ENCODE results near the gene ZNF511.
A peak's percentile ranks its signal among the peaks of the same experiment; 100 is the strongest.
"Not testable (repeated sequence)": the region's sequence is repeated elsewhere in the genome, so short reads cannot be mapped to it uniquely, and the experiment has no call there.

The ZNF511 gene

GRCh38 chr10:133312016-133312768 is 3.5 kb downstream of the ZNF511 start:
- intact Hi-C loops (cut with DNase I) = no loop called here
- DNase-seq = peak in 2 of 10 donors; percentile 42 to 63

GRCh38 chr10:133312769-133313145 is 4.0 kb downstream of the ZNF511 start:
- intact Hi-C loops (cut with DNase I) = no loop called here
- DNase-seq = peak in 2 of 10 donors; percentile 59 to 70

GRCh38 chr10:133313192-133313591 is 4.5 kb downstream of the ZNF511 start:
- DNase-seq = no peak
- intact Hi-C loops (cut with DNase I) = no loop called here

GRCh38 chr10:133314911-133315310 is 6.2 kb downstream of the ZNF511 start:
- DNase-seq = peak in 2 of 10 donors; percentile 80 to 82
- intact Hi-C loops (cut with DNase I) = no loop called here

- intact Hi-C loops (cut with DNase I) = no loop called here
- DNase-seq = peak in 3 of 10 donors; percentile 30 to 67 (median 52)
Measured at GRCh38 chr10:133315847-133316246, 7.1 kb downstream of the ZNF511 start.

- DNase-seq = peak in 2 of 10 donors; percentile 10 to 48
- intact Hi-C loops (cut with DNase I) = no loop called here
Measured at GRCh38 chr10:133316266-133316665, 7.6 kb downstream of the ZNF511 start.

GRCh38 chr10:133316732-133317131 is 8.0 kb downstream of the ZNF511 start:
- intact Hi-C loops (cut with DNase I) = no loop called here
- peak in 2 of 10 donors; percentile 15 to 22 for DNase-seq

- peak in 9 of 10 donors; percentile 52 to 94 (median 67) for DNase-seq
- intact Hi-C loops (cut with DNase I) = no loop called here
Measured at GRCh38 chr10:133318494-133319127, 9.9 kb downstream of the ZNF511 start.

GRCh38 chr10:133320852-133321422 is 12.2 kb downstream of the ZNF511 start:
- intact Hi-C loops (cut with DNase I) = not testable (repeated sequence)
- peak in 1 of 10 donors; percentile 14 for DNase-seq

GRCh38 chr10:133322064-133322709 is 13.5 kb downstream of the ZNF511 start:
- peak in 1 of 10 donors; percentile 14 for DNase-seq
- intact Hi-C loops (cut with DNase I) = not testable (repeated sequence)

GRCh38 chr10:133324198-133324792 is 15.6 kb downstream of the ZNF511 start:
- intact Hi-C loops (cut with DNase I) = no loop called here
- DNase-seq = peak in 7 of 10 donors; percentile 42 to 95 (median 72)

- peak in 1 of 10 donors; percentile 71 for DNase-seq
- intact Hi-C loops (cut with DNase I) = loop anchor here (5.0 kb wide), 1 partner anchor 47 kb away; the partner anchor contains the start of gene ECHS1
Measured at GRCh38 chr10:133324857-133325260, 16.1 kb downstream of the ZNF511 start.

- peak in 4 of 10 donors; percentile 35 to 85 (median 66) for DNase-seq
- intact Hi-C loops (cut with DNase I) = loop anchor here (5.0 kb wide), 1 partner anchor 47 kb away; the partner anchor contains the start of gene ECHS1
Measured at GRCh38 chr10:133325440-133326222, 16.9 kb downstream of the ZNF511 start.

GRCh38 chr10:133326223-133326551 is 17.5 kb downstream of the ZNF511 start:
- intact Hi-C loops (cut with DNase I) = loop anchor here (5.0 kb wide), 1 partner anchor 46 kb away; the partner anchor contains the start of gene ECHS1
- DNase-seq = peak in 1 of 10 donors; percentile 66

- intact Hi-C loops (cut with DNase I) = loop anchor here (5.0 kb wide), 1 partner anchor 45 kb away; the partner anchor contains the start of gene ECHS1
- peak in 2 of 10 donors; percentile 58 to 80 for DNase-seq
Measured at GRCh38 chr10:133326745-133327650, 18.3 kb downstream of the ZNF511 start.

GRCh38 chr10:133327651-133328357 is 19.1 kb downstream of the ZNF511 start:
- intact Hi-C loops (cut with DNase I) = loop anchor here (5.0 kb wide), 1 partner anchor 44 kb away; the partner anchor contains the start of gene ECHS1
- peak in 2 of 10 donors; percentile 68 to 77 for DNase-seq

Measured in posterior cingulate gyrus (tissue), 11 donors.